Fibroblast of pulmonary artery (primary cell): ENCODE results near the gene AURKAIP1.

ENCODE experiments used
- DNase-seq: peaks from one replicate; pipeline ENCODE4 v3.0.0-alpha.2; 2010; ENCODE audit warnings: low read depth
- H3K4me3 ChIP-seq: replicated peaks from 2 replicates; pipeline ENCODE4 v1.5.1; 2011; ENCODE audit warnings: low read depth, mild to moderate bottlenecking, control low read depth, low read length, moderate library complexity
- CTCF ChIP-seq: IDR thresholded peaks from 2 replicates; pipeline ENCODE4 v1.5.1; 2011; ENCODE audit warnings: mild to moderate bottlenecking, control low read depth, low read length, inconsistent platforms; ENCODE audit errors: missing control alignments

The AURKAIP1 gene

GRCh38 chr1:1376551-1377226 is 1.7 kb upstream of the AURKAIP1 start:
- DNase-seq = no peak
- TF ChIP-seq CTCF = no peak
- no peak overlapping the region for H3K4me3 ChIP-seq

- TF ChIP-seq CTCF = no peak
- DNase-seq = no peak
- peak overlapping the region; percentile 87 for H3K4me3 ChIP-seq
Measured at GRCh38 chr1:1374589-1374928, 448 bp downstream of the AURKAIP1 start.

- no peak for TF ChIP-seq CTCF
- H3K4me3 ChIP-seq = peak overlapping the region; percentile 87
- DNase-seq = no peak
Measured at GRCh38 chr1:1373815-1374588, 1.0 kb downstream of the AURKAIP1 start.

GRCh38 chr1:1373051-1373814 is 1.8 kb downstream of the AURKAIP1 start:
- TF ChIP-seq CTCF = no peak
- DNase-seq = no peak
- no peak overlapping the region for H3K4me3 ChIP-seq

- H3K4me3 ChIP-seq = no peak overlapping the region
- no peak for DNase-seq
- peak; percentile 84 for TF ChIP-seq CTCF
Measured at GRCh38 chr1:1371746-1372711, 3.0 kb downstream of the AURKAIP1 start.

GRCh38 chr1:1371364-1371745 is 3.7 kb downstream of the AURKAIP1 start:
- H3K4me3 ChIP-seq = no peak overlapping the region
- no peak for TF ChIP-seq CTCF
- DNase-seq = no peak
